ENCODE measurements around the gene HMGXB4.
A peak's percentile ranks its signal among the peaks of the same experiment; 100 is the strongest.

HMGXB4 gene

DNA sequence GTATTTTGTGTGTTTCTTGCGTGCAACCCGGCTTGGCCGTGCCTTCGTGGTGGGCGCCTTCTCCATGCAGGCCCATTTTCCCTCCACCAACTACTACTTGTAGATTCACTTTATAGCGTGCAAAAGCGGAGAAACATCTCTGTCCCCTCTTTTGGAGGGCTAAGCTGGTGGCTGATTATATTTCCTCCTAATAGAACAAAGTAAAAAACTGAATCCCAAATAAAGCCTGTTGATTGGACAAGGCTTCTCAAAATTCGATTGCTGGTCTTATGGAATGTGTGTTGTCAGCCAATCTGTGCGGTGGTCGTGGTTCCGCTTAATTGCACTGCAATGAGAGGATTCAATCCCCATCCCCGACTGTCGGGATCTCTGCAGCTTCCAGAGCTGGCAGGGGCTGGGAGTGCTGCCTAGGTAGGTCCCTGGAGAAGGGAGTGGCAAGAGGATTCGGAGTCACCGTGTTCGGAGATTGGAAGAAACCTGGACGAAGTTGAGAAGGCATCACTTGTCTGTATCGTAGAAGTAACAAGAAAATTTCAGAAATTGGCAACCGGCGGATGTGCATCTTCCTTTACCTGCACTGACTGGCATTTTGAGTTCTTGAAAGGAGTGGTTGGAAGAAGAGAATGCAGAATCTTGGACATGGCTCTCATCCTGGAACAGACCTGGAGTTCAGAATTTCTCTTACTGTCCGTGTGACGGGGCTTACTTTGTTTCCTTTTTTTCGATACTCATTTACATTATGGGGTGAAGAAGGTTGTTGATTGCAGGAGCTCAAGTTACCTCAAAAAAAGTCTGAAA lies 1.1 kb downstream of the HMGXB4 start:
- FAIRE-seq = no peak

DNA sequence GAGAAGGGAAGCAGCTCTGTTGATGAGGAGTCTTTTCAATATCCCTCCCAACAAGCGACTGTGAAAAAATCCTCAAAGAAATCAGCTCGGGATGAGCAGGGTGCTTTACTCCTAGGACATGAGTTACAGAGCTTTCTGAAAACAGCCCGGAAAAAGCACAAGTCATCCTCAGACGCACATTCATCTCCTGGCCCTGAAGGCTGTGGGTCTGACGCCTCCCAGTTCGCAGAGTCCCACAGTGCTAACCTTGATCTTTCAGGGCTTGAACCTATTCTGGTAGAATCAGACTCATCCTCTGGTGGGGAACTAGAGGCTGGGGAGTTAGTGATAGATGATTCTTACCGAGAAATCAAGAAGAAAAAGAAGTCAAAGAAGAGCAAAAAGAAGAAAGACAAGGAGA lies 7.7 kb downstream of the HMGXB4 start:
- no peak for FAIRE-seq

DNA sequence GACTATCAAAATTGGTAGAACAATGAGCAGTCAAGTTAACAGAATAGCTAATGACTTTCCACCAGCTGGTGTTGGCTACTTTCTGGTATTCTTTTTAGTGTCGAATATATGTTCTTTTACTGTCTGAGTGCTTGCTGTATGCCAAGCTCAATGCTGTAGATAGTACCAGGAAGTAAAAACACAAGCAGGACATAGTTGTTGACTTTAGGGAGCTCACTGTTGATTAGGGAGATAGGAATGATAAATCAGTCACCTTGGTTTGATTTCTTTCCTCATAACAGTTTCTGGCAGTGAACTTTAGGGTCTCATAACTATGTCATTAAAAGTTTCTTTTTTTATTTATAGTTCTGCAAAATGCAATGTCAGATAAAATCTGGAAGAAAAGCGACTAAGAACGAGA lies 9.0 kb downstream of the HMGXB4 start:
- FAIRE-seq = no peak

DNA sequence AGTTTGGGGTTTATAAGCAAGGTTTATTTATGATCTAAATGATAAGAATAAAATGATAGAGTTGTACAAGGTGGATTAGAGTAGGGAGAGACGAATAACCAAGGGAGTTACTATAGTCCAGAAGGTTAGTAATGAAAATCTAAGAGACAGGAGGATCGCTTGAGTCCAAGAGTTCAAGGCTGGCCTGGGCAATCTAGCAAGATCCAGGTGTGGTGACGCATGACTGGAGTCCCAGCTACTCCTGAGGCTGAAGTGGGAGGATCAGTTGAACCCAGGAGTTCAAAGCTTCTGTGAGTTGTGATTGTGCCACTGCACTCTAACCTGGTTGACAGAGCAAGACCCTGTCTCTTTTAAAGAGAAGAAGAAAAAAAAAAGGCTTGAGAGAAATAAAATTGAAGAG lies 12.3 kb downstream of the HMGXB4 start:
- no peak for FAIRE-seq

DNA sequence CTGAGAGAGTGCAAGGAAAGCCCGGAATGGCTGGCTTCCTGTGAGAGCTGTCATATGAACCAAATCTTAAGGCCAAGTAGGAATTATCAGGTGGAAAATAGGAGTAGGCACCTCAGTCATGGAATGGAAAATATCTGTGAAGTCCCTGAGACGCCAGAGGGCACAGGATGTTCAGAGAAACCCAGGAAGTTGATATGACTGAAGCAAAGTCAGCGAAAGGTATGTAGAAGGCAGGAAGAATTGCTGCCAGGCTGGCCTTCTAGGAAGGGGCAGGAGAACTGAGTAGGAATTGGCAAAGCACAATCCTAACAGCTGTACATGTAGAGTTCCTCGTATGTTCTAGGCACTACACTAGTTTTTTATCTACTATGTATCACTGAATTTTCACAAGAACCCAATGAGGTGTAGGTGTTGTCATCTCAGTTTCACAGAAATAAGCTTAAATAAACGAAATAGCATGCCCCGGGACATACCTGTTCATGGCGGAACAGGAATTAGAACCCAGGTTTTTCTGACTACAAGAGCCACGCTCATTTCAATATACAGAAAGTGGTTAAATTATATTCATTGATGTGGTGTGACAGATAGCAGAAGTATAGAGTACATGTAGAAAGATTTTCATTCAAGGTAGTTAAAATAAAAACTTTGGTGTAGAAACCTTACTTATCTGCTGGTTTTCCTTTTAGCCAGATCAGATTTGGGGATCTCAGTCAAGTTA lies 17.0 kb downstream of the HMGXB4 start:
- no peak for FAIRE-seq

DNA sequence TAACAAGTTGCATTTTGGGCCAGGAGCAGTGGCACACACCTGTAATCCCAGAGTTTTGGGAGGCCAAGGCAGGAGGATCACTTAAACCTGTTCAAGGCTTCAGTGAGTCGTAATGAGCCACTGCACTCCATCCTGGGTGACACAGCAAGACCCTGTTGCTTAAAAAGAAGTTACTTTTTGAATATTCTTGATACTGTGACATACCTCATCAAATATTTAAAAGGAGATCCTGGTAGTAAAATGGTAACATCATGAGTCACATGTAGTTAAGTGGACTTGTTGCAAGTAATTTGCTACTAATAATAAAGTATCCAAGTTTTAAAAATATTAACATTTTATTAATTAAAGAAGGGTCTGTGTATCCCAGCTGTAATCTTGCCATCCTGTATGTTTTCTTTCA lies 18.3 kb downstream of the HMGXB4 start:
- FAIRE-seq = no peak

DNA sequence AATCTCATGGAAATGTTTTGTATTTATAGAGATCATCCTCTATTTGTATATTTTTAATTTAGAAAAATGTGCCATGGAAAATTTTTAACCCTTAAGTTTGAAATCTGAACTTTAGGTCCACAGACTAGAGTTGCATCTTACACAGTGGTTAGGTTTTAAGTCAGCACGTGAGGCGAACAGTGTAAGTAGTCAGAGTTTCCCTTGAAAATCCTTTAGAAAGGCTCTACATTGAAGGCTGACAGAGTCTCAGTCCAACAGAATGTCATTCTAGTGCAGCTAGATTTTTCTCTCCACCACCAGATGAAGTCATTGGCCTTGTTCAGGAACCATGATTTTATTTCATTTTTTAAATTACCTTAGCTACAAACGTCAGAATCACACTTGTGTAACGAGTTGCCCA lies 18.7 kb downstream of the HMGXB4 start:
- no peak for FAIRE-seq

DNA sequence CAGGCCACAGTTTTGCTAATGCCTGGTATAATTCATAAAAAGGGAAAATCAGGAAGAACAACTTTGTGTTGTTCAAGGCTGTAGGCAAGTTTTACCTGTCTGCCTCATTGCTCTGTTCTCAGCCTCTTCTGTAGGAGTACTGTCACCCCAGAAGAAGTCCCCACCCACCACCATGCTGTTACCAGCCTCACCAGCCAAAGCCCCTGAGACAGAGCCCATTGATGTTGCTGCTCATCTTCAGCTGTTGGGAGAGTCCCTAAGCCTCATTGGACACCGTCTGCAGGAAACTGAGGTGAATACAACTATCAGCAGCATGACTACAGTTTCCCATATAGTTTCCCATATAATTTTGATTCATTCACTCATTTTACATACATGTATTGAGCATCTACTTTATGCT lies 30.8 kb downstream of the HMGXB4 start:
- no peak for FAIRE-seq

DNA sequence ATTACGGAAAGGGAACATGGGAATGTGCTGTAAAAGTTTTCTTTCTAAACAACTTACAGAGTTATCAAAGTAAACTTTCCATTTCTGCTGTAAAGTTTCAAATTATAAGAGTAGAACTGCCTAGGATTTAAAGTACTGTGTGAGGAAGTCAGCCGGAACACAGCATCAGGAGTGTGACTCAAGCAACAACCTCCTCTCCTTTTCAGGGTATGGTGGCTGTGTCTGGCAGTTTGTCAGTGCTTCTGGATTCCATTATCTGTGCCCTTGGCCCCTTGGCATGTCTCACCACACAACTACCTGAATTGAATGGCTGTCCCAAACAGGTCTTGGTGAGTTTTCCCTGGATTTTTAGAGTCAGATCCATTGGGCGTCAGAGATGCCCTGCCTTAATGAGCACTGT lies 35.5 kb downstream of the HMGXB4 start:
- FAIRE-seq = no peak

DNA sequence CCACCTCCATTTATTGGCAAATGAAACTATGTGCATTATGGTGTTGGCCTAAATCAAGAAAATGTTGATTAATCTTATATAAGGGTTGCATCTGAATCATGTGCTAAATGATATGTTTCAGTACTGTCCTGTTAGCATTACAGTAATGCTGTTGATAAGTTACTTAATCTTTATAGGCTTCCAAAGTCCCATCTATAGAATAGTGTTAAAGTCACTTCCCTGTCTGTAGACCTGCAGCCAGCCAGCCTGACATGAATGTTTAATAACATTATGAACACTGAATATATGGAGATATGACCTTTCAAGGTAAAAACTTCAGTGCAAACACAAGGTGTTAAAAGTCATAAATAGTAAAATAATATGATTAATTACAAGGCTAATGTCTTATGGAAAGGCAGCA lies 38.8 kb downstream of the HMGXB4 start:
- no peak for FAIRE-seq

DNA sequence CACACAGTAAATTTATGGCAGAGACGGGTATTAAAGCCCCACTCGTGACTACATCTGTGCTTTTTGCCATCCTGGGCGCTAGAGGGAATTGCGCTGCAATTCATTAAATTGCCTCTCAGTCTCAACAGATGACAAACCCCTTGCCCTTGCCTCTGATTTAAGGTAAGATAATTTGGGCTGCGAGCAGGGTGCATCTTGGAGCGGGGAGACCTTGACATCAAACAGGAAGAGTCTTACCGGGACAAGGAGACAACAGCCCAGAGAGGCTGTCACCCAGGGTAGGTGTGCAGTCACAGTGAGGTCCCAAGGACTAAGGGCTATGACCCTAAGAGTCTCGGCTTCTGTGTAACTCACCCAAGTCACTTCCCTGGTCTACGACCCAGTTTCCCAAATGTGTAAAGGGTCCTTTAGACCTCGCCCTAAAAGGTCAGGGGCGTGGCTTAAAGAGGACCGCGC lies 42.0 kb downstream of the HMGXB4 start:
- no peak for FAIRE-seq

DNA sequence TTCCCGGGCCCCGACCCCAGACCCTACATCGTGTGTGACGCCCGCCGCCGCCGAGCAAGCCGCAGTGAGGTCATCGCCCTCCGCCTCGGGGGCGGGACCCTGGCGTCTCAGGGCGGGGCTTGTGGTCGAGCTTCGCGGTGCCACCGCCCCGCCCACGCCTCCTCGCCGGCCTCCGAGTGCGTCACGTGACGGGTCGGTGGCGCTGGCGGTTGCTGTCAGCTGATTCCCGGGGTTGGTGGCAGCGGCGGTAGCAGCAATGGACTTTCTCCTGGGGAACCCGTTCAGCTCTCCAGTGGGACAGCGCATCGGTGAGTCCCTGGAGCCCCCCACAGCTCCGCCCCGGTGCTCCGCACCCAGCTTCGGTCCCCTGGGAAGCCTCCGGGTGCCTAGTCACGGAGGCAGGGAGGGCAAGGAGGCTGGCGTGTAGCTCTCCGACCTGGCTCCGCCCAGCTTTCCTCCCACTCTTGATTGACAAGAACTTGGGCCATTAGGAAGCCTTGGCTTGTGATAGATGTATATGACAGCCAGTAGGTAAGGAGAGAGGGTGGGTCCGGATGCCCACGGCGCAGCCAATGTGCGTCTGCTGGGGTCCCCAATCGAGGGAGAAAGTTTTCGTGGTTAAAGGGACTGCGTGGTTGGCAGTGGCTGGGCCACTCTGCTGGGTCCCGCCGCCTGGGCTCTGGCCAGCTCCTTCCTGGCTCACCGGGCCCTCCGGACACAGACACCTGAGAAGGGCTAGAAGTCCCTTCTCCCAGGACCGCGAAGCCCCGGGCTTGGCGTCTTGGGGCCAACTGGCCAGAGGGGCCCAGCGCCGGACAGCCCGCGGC lies 42.6 kb downstream of the HMGXB4 start, which contains the start of gene TOM1:
Gene TOM1, plus strand, starts transcription at position 222 of the 827 bp plus-strand sequence. Its CDS starts 35 bp downstream, at position 257.
- FAIRE-seq = peak; percentile 80

DNA sequence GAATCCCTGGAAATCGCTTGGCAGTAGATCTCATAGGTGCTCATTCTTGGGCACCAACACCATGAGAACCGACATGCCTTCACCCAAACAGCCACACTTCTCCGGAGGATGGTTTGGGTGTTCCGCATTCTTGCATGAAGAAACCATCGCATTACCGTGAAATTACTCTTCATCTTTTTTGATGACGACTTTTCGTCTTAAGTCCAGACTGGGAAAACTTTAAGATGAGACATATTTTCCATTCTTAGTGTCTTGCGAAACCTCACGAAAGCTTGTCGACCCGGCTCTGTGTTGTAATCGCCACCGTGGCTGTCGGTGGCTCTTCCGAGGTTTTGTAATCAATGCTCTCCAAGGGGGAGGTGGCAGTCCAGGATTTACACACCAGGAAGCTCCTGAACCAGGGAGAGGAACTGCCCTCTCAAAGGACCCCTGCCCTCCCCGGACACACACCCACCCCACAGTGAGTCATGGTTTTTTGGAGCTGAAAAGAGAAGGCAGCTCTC lies 44.1 kb downstream of the HMGXB4 start:
- no peak for FAIRE-seq

DNA sequence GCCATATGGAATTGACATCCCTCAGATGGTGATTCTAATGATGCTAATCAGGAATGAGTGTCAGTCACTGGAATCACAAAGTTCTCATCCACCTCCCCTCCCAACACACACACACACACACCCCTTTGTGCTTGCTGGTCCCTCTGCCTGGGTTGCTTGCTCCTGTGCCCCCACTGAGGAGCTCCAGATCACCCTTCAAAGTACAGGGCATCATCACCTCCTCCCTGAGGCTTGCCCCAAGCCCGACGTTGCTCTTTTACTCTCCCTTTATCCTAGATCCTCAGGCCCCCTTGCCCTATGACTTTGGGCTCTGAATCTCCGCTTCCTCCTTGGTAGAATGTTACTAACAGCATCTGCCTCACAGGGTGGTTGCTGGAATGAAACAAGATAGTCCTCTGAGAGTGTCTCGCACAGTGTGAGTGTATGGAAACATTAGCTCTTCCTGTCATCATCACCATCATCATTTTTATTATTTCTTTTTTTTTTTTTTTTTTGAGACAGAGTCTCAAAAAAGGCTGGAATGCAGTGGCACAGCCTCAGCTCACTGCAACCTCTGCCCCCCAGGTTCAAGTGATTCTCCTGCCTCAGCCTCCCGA lies 45.8 kb downstream of the HMGXB4 start:
- FAIRE-seq = no peak

DNA sequence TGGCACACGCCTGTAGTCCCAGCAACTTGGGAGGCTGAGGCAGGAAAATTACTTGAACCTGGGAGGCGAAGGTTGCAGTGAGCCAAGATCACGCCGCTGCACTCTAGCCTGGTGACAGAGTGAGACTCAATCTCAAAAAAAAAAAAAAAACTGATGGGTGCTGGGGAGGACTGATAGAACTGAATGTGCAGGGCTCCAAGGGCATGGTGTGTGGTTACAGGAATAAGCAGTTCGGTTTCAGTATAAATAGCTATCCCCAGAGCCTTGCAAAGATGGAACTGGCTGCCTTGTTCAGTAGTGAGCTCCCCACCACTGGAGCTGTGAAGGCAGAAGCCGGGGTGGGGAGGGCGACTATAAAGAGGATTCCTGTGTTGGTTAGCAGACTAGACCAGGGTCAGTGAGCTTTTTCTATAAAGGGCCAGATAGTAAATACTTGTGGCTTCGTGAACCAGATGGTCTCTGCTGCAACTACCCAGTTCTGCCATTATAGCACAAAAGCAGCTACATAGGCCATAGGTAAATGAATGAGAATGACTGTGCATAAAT lies 48.3 kb downstream of the HMGXB4 start:
- FAIRE-seq = no peak

DNA sequence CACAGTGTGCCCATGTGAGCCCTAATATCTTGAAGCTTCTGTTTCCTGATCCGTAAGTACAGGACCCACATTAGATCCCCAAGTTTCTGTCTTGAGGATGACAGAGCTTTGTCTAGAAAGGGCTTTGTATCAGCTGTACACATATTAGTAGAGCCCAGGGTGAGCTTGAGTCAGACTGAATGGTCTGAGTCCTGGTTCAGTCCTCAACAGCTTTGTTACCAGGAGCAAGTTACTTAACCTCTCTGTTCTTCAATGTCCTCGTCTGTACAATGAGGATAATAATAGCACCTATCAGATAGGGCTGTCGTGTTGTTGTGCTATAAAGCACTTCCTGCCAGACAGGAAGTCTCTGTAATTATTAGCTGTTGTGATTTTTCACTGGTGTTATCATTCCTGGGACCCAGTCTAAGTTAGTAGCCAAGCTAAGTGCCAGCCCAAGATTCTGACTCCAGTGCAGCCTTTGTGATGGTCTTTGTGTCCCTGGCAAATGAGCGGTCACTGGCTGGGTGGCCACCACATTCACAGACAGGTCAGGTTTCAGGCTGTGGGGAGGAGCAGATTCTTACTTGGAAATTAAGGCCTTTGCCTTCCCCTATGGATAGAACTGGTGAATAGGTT lies 49.2 kb downstream of the HMGXB4 start:
- no peak for FAIRE-seq

DNA sequence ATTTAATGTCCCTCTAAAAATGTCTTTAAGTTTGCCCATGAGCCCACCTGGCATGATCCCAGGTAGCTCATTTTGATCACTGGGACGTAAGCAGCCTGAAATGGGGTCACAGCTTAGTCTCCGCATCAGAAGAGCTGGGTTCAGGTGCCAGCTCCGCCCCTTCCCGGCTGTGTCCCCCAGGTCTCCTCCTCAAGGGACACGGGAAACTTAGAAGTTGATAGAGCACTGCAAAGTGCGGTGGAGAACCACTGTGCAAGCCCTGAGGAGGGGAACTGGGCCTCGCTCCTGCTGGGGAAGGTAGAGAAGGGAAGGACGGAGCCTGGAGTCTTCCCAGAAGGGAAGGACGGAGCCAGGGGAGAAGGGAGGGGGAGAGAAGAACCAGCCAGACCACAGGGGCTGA lies 50.1 kb downstream of the HMGXB4 start:
- no peak for FAIRE-seq

DNA sequence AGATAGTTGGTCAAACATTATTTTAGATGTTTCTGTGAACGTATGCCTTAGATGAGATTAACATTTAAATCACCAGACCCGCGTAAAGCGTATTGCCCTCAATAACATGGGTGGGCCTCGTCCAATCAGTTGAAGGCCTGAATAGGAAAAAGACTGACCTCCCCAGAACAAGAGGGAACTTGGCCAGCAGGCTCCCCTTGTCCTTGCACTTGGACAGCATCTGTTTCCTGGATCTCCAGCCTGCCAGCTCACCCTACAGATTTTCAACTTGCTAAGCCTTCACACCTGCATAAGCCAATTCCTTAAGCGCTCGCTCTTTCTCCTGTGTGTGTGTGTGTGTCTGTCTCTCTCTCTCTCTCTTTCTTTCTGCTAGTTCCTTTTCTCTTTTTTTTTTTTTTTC lies 50.6 kb downstream of the HMGXB4 start:
- FAIRE-seq = no peak

DNA sequence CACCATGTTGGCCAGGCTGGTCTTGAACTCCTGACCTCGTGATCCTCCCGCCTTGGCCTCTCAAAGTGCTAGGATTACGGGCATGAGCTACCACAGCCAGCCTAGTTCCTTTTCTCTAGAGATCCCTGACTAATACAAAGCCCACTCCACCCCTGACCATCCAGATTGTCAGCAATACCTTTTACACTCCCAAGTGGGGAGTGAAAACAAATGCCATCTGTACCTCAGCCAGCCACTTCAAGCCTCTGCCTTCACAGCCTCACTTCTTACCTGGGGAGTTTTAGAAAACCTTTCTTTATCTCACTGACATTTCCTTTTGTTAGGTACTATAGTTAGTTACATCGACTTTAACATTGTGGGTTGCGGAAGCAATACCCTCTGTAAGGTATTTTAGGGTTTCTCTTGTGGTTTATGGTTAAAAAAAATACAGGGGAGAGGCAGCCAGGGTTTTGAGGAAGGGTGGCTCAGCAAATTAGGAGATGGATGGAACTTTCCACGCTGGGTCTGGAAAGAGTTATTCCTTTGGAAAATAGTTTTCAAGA lies 51.3 kb downstream of the HMGXB4 start:
- no peak for FAIRE-seq

DNA sequence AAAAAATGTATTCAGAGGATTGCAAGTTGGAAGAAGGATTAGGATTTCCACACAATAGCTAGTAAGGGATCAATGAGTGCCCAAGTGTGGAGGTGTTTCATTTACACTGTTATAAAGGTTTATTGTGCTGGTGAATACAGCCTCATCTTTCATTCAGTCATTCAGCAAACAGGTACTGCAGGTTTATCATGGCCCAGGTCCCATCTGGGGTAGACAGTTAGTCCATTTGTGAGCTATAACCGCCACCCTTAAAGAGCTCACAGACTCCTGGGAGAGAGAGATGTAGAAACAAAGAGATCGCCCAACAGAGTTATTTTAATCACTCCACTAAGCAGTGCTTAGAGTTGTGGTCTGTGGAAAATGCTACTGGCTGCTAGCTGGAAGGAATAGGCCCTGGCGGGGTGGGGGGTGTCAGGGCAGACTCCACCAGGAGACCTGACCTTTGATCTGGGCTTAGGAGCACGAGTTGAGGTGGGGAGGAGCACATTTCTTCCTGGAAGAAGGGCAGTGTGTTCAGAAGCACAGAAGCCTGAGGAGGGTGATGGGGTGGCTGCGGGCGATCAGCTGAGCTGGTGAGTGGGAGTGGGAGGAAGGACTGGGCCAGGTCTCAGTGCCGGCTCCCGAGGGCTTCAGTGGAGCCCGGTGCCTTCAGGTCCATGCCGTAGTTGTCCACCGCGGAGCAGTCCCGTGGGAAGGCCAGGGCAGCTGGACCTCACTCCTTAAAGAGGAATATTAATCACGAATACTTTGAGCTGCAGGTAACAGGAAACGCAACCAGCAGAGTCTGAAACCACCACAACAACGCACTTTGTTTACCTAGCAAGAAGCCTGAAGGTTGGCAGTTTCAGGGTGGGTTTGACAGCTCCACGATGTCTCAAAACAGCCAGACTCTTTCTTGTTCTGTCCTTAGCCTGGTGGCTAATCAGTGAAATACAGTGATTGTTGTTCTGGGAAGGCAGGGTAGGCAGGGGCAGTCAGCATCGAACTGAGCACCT lies 53.6 kb downstream of the HMGXB4 start:
- no peak for FAIRE-seq

Data from endometrium (tissue), 2 donors.